ENCODE data around the gene RMDN3. TPM values are rescaled to one million over a fixed set of nuclear protein-coding genes. Genes with fewer than 3 reads are reported as not detected.

Gene RMDN3
- total RNA-seq, 1 donor from 2014 or later, result 34.6 TPM

DNA sequence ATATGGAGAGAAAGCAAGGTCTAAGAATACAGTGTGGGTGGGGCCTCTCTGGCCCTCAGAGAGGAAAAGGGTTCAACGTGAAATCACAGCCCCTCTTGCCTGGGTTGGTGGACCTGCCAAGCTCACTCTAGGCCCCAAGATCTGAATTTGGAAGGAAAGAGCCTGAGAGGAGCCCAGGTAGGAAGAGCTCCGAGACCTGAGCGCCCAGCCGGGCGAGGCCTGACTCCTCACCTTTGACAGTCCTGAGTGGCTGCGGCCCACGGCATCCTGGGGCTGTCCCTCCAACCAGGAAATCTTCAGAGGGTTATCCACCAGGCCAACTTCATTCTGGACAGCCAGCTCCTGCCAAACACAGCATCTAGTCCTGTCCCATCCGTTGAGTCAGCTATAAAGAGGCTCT lies 18.4 kb upstream of the RMDN3 start:
- no peak for DNase-seq (ENCODE audit: low spot score)

DNA sequence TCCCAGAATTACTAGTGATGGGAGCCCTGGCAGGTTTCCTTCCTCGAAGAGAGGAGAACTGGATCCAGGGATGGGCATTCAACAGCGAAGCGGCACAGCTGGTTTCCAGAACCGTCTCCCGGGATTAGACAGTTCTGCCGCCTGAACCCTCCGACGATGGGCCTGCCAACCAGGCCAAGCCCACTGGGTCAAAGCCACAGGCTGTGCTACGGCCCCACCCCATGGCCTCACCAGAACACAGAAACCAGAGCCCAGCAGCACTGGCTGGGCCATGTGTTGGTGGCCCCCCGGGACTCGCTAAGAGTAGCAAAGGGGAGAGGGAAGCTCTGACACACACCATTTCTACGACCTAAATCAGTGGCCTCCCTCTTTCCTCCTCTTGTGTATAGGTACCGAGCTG lies 17.0 kb upstream of the RMDN3 start:
- no peak for DNase-seq (ENCODE audit: low spot score)

DNA sequence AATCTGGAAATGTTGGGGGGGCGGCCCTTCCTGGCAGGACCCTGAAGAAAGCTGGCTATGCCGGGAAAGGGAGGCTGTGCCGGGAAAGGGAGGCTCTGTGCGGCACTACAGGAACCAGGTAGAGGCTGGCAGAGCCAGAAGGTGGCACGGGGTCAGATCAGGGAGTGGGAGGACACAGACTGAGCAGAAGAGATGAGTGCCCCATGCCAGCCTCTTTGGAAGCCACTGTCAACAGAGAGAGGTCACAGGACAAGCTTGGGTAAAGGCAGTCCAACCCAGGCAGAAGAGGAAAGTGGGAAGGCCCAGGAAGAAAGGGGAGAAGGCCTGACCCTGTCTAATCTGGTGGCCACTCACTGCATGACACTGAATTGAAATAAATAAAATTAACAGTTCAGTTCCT lies 16.2 kb upstream of the RMDN3 start:
- no peak for DNase-seq (ENCODE audit: low spot score)

DNA sequence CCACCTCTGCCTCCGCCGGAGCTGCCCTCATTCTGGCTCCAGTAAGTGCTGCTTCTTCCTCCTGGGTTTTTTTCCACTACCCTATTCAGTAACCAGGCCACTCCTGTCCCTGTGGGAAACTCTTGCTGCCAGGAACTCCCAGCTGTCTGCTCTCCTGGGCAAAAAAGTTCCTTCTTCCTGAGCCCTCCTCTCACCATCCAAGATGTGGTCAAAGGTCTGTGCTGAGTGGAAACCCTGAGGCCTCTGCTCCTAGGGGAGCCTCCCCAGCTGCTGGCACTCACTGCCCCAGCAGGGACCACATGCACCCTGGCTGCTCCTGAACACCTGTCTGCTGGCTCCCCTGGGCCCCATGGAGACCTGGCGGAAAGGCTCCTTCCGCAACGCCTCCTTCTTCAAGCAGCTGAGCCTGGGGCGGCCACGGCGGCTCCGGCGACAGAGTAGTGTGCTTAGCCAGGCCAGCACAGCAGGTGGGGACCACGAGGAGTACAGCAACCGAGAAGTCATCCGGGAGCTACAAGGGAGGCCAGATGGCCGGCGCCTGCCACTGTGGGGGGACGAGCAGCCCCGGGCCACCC lies 15.2 kb upstream of the RMDN3 start:
- no peak for DNase-seq (ENCODE audit: low spot score)

DNA sequence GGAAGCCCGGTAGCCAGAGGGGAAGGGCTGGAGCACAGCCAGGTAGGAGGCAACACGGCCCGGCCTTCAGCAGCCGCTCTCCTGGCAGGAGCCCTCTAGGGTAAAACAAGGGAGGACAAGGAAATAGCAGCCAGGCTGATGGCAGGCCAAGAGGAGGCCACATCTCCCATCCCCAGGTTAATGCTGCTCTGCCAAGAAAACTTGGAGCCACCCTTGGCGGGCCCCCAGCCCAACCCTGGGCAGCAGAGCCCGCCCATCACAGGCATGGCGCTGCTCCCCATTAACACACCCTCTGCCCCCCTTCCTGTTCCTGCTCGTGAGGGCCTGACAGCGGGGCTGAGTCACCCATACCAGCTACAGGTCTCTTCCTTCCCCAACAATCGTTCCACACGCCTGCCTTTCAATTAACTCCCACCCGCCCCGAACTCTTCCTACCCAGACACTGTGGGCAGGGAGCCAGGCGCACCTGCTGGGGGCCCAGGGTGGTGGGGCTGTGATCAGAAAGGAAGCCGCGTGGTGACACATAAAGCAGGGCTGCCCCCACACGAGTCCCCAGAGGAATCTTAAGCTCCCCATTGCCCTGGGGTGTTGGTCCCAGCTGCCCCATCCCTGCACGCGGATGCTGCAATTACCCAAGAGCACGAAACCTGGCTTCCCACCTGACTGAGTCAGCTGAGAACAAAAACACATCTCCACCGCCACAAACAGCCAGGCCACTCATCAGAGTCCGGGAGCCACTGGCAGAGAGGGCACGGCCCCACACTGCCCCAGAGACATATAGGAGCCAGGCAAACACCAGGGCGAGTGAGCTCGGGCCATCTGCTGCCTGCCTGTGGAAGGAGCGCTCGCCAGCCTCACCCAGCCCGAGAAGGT lies 14.5 kb upstream of the RMDN3 start, which contains the start of gene C15orf62:
Gene C15orf62 (plus strand): TSS at position 707 of the 873 bp plus-strand sequence. CDS start 516 bp downstream, outside the sequence.
- DNase-seq (ENCODE audit: low spot score), result peak; percentile 88

DNA sequence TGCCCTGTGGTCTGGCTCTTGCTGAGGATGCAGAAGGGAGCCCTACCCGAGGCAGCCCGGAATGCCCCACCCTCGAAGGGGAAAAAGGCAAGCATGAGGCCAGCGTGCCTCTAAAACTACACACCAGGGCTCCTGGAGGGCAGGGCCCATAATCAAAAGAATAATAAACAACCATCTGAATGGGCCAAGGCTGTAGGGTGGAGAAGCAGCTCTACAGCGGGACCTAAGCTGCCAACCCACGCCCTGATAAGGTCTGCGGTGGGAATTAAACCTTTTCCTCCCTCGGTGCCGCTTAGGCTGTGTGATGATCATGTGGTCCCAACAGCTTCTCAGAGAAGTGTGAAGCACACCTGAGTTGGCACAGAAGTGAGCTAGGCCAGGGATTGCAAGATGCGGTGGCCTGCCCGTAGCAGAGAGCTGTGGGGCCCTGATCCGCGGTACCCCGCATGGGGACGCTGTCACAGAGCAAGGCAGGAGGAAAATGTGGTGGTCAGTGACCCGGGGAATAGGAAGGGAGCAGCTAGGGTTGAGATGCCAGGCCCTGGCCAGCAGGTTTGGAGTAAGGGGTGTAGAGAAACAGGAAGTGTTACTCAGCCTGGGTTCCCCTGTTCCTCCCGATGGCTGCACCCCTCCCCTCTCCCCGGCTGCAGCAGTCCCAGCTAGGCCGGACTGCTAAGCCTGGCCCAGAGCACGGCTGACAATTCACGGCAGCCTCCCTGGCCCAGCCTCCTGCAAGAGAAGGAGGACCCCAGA lies 13.6 kb upstream of the RMDN3 start:
- no peak for DNase-seq (ENCODE audit: low spot score)

DNA sequence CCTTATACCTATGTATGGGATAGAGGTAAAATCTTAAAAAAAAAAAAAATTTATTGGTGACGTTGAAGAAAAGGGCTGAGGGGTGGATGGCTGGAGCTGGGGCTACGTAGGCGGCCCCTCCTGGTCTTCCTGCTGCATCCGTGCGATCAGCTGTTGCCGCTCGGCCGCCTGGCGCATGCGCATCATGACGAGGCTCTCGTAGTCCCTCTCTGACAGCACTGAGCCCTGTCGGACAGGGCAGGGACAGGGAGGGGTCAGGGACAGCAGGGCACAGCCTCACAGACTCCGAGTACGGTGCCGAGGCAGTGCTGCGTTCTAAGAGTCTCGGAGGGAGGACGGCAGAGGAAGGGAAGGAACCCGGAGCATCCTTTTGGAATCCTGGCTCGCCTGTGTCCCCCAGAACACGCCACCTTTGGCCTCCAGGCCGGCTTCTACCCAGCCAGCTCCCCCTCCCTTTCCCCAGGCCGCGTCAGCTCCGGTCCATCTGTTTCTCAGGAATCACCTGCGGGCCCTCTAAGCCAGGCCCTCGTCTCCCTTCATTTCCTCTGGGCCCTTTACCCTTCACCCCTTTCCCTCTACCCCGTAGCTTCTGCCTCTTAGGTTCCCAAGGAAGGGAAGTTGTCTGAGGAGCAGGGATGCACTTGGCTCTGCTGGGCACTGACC lies 12.9 kb upstream of the RMDN3 start:
- no peak for DNase-seq (ENCODE audit: low spot score)

DNA sequence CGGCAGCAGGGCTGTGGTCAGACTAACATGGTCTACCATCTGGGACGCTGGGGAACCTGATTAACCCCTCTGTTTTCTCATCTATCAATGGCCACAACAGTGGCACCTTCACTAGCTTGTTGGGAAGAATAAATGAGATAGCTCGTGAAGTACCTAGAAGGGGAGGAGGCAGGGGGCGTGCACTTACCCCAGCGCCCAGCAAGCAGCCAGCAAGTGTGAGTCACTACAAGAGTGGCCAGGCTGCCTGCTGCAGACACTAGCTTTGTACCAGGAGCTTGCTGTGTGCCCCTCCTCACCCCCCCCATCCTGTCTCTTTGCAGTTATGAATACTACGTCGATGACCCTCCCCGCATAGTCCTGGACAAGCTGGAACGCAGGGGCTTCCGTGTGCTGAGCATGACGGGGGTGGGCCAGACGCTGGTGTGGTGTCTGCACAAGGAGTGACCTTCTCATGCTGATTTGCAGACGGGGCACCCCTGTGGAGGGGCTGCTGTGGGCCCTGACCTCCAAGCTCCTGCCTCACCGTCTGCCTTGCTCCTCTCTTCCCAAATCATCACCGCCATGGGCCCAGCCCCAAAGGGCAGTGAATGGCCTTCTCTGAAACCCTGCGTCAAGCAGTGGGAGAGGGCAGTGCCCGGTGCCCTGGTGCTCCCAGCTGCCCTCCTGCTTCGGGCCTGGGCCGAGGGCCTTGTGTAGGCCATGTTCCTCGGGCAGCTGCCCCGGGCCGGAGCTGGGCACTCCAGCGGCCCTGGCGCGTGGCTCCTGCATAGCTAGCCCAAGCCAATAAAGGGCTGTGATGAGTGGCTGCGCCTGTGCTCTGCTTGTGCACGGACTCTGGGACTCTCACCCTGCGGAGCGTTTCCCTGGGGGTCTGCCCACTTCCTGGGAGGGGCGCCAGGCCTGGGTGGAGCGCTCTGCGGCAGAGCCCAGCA lies 12.1 kb upstream of the RMDN3 start:
- no peak for DNase-seq (ENCODE audit: low spot score)

DNA sequence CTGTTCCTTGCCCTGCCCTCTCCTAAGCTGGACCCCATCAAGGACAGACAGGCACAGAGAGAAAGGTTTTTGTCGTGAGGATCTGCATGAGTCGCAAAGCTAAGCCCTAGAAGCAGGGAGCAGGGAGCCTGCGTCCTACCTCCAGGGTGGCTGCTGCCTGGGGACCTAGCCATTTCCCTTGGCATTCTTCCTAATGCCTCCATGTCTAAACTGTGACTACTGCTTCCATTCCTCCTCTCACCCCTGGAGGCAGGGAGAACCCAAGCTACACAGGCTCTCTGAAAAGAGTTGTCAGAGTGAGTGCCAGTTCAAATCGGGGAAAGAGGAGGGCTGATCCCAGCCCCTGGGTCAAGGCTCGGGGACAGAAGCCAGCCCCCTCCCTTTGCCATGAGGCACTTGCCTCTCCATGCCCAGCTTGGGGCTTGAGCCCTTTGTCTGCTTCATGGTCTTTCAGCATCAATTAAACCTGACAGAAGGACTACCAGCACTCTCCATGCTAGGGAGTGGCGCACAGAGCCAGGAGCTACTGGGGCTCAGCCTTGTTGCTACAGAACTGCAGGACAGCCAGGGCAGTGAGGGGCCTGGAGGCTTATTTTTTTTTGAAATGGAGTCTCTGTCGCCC lies 11.3 kb upstream of the RMDN3 start:
- DNase-seq (ENCODE audit: low spot score), result no peak

DNA sequence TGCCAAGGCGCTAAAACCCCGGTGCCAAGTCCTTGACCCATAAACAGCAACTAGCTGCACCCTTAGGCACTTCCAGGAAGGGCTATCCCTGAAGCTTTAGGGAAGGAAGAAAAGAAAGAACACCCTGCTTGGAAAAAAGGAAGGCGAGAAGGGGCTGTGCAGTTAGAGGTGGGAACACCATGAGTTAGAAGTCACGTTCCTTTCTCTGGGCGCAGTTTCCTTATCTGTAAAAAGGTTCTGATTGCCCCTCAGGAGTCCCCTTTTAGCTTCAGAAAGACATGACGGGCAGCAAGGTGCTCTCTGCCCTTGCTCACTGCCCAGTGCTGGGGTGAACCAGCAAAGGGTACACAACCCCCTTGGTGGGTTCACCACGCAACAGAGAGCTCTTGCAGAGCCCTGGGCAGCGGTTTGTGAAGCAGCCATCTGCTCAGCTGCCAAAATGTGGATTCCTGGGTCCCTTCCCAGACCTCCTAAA lies 9.6 kb upstream of the RMDN3 start:
- DNase-seq (ENCODE audit: low spot score), result no peak

DNA sequence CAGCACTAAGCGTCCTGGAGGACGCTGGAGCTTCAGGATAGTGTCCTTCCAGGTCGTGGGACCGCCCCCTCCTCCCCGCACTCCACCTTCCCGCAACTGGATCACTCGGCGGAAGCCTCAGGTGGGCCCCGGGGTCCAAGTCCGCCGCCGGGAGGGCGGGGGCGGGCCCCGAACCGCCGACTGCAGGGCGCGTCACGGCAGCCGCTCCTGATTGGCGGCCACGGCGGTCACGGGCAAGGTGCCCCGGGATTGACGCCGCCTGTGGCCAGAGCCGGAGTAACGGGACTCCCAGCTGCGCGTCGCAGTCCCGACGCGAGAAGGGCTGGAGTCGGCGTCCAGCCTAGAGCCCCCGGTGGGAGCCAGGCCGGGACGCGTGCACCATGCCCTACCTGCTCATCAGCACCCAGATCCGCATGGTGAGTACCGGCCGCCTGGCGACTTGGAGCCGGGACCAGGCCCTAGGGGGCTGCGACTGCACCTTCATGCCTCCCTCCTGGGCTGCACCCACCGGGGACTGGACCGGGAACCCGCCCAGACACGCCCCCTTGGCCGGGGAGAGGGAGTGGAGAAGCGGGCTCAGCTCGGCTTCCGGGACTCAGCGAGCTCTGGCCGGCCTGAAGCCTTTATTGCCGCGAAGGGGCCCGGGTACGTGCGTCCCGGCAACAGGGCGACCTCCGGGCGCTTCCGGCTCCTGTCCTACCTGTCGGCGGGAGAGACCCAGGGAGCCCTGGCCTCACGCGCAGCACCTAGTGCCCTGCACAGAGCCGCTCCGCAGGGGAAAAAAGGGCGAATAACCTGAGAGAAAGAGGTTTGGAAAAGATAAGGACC lies 9.0 kb upstream of the RMDN3 start, which contains the start of gene GCHFR:
Gene GCHFR (plus strand): TSS at position 268 of the 828 bp plus-strand sequence. CDS start 113 bp downstream, at position 381.
- DNase-seq (ENCODE audit: low spot score), result peak; percentile 85

DNA sequence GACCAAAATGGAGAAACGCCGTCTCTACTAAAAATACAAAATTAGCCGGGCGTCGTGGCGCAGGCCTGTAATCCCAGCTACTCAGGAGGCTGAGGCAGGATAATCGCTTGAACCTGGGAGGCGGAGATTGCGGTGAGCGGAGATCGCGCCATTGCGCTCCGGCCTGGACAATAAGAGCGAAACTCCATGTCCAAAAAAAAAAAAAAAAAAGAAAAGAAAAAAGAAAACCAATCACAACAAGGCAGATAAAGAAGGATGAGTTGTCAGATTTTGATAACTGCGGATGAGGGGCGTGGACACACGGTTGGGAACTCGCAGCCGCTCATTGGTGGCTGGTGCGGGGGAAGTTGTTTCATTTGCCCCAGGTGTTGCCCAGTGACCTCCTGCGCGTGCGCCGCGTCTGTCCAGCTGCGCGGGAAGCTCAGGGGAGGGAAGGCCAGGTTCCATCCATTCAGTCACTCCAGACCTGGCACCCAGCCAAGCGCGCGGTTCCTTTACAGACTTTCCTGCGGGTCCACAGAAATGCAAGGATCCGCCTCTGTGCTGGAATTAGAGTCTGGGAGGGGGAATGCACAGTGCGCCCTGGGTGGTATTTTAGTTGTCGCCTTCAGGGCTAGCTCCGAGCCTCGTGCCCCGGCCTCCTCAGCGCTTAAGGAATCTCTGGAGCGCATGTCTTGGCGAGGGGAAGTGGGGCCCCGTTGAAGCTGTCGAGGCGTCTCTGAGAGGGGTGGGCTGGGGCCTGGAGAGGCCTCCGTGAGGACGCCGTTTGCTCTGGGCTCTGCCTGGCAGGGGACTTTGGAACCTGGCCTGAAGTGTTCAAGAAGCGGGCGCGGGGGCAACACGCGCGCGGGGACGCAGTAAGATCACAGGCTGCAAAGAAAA lies 8.1 kb upstream of the RMDN3 start:
- DNase-seq (ENCODE audit: low spot score), result peak; percentile 80

DNA sequence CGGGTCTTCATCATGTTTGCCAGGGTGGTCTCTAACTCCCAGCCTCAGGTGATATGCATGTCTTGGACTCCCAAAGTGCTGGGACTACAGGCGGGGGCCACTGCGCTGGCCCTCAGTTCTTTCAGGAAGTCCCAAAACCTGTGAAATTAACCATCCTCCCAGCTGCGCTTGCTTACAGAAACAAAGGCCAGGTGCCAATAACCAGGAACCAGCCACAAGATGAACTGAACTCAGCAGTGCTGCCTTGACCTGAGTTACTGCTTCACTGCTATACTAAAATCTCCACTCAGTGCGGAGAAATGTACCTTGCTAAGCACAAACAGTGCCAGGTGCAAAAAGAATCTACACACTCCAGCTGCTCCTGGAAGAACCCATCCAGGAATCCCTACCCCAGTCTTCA lies 4.9 kb upstream of the RMDN3 start:
- DNase-seq (ENCODE audit: low spot score), result no peak

DNA sequence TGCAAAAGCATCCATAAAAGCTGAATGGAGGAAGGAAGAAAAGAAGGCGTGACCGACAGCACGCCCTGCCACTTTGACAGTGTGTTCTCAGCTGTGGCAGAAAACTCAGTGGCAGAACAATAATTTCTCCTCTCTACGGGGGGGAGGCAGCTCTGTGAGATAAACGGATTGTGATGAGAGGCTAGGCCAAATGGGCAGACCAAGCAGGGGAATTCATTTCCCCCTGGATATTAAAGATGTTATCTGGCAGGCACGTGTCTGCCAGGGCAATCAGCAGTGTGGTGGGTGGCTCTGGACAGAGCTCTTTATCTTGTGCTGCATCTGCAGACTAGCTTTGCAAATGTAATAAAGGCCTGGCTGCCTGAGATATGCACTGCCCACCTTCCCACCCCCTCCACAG lies 1.9 kb upstream of the RMDN3 start:
- no peak for DNase-seq (ENCODE audit: low spot score)

DNA sequence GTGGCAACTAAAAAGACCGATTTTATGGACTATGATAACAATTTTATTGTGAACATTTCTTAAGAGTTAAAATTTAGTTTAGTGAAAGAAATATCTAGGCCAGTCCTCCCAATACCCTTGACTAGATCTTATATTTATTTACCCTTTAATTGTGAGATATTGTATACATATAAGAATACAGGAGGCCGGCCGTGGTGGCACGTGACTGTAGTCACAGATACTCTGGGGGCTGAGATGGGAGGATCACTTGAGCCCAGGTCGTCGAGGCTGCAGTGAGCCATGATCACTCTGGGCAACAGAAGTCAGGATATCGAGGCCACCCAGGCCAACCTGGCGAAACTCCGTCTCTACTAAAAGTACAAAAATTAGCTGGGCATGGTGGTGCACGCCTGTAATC lies 756 bp upstream of the RMDN3 start:
- DNase-seq (ENCODE audit: low spot score), result no peak

DNA sequence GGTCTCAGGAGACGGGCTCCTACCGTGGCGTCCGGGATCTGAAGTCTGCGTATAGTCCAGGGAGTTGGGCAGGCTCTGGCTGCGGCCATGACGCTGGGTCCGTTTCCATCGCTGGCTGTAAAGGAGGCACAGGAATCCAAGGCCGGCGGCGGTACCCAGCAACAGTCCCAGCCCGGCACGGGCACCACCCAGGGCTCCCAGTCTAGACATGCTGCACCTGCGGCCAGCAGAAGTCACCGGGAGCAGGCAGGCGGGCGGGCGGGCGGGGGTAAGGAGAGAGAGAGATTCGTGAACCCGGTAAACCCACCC lies 526 bp downstream of the RMDN3 start:
- no peak for DNase-seq (ENCODE audit: low spot score)

DNA sequence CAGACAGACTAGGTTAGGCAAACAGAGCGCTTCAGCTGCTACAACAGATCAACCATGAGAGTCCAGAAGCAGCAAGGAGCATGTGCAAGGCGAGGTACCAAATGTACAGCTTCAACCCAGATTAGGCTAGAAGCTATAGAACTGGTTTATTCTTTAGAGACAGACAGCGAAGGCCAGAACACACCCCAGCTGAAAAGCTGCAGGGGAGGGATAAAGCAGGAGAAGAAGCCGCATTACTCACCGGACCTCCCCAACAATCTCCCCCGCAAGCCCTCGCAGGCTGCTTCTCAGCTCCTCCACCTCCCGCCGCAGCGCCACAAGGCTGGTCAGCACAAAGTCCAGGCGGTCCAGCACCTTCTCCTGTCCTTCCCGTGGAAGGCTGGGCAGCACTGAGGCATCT lies 3.3 kb downstream of the RMDN3 start:
- no peak for DNase-seq (ENCODE audit: low spot score)

DNA sequence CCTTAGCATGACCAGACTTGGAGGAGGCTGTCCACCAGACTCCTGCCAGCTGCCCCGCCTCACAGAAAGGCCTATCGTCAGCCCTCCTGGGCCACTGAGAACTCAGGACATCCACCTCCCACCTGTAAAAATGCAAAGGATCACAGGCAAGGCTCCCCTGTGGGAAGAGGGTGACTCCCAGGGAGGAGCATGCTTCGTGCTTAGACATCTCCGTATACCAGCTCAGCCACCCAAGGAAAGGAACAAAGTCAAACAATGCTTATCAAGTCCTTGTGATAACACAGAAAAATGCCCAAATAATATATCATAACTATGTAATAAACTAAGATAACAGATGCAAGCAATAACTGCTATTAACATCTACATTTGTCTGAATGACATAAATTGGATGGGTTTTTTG lies 4.2 kb downstream of the RMDN3 start:
- DNase-seq (ENCODE audit: low spot score), result no peak

Measured in ureter (tissue), 1 donor.